D341Med (cell line): ENCODE measurements around the gene MTRF1.
A peak's percentile ranks its signal among the peaks of the same experiment; 100 is the strongest.
"Not testable (repeated sequence)": the region's sequence is repeated elsewhere in the genome, so short reads cannot be mapped to it uniquely, and the experiment has no call there.

Experiments
- DNase-seq: peaks from one replicate; pipeline ENCODE4 v3.0.0; 2012; ENCODE audit warnings: low spot score

Gene MTRF1

GRCh38 chr13:41222259-41222852 is 41.0 kb downstream of the MTRF1 start:
- DNase-seq: peak; percentile 63

- DNase-seq: no peak
Observed at GRCh38 chr13:41220401-41220800, 43.0 kb downstream of the MTRF1 start.

- DNase-seq: no peak
Observed at GRCh38 chr13:41216160-41216559, 47.2 kb downstream of the MTRF1 start.

- no peak for DNase-seq
Observed at GRCh38 chr13:41213919-41214318, 49.5 kb downstream of the MTRF1 start.

- DNase-seq: no peak
Observed at GRCh38 chr13:41213316-41213715, 50.1 kb downstream of the MTRF1 start.

GRCh38 chr13:41212881-41213280 is 50.5 kb downstream of the MTRF1 start:
- DNase-seq: no peak

GRCh38 chr13:41211062-41211461 is 52.3 kb downstream of the MTRF1 start:
- DNase-seq: no peak

GRCh38 chr13:41206467-41206866 is 56.9 kb downstream of the MTRF1 start:
- DNase-seq: no peak

GRCh38 chr13:41203810-41204209 is 59.6 kb downstream of the MTRF1 start:
- DNase-seq: no peak

GRCh38 chr13:41200126-41200525 is 63.2 kb downstream of the MTRF1 start:
- DNase-seq: no peak

GRCh38 chr13:41199526-41199925 is 63.9 kb downstream of the MTRF1 start:
- DNase-seq: no peak

- no peak for DNase-seq
Observed at GRCh38 chr13:41199079-41199478, 64.3 kb downstream of the MTRF1 start.

- DNase-seq: no peak
Observed at GRCh38 chr13:41196620-41197019, 66.8 kb downstream of the MTRF1 start.

GRCh38 chr13:41196011-41196410 is 67.4 kb downstream of the MTRF1 start:
- no peak for DNase-seq

- DNase-seq: peak; percentile 93
Observed at GRCh38 chr13:41193919-41194824, 69.2 kb downstream of the MTRF1 start, which contains the start of gene KBTBD7. Gene KBTBD7 (minus strand): TSS chr13:41194569. CDS start chr13:41194257, 312 bp downstream.

- DNase-seq: no peak
Observed at GRCh38 chr13:41193469-41193868, 69.9 kb downstream of the MTRF1 start.

- DNase-seq: no peak
Observed at GRCh38 chr13:41188584-41188983, 74.8 kb downstream of the MTRF1 start.

- DNase-seq: no peak
Observed at GRCh38 chr13:41186481-41186880, 76.9 kb downstream of the MTRF1 start.

- DNase-seq: no peak
Observed at GRCh38 chr13:41182231-41182630, 81.1 kb downstream of the MTRF1 start.

GRCh38 chr13:41179593-41180250 is 83.7 kb downstream of the MTRF1 start:
- DNase-seq: no peak

GRCh38 chr13:41178040-41178439 is 85.3 kb downstream of the MTRF1 start:
- no peak for DNase-seq

- DNase-seq: no peak
Observed at GRCh38 chr13:41177616-41178015, 85.8 kb downstream of the MTRF1 start.

GRCh38 chr13:41175576-41175975 is 87.8 kb downstream of the MTRF1 start:
- DNase-seq: not testable (repeated sequence)
